Measurements from ENCODE around the gene ISM2.

The ISM2 gene

DNA sequence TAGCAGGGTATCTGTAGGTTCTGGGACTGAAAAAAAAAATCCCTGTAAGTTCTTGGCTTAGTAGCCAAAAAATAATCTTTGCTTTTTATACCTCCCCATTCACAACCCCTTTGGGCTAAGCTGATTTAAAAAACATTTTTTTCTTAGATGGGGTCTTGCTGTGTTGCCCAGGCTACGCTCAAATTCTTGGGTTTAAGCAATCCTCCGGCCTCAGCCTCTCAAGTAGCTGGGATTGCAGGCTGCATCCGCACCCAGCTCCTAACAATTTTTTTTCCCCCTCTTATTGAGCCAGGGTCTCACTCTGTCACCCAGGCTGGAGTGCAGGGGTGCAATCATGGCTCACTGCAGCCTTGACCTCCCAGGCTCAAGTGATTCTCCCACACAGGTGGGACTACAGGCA lies 9.1 kb upstream of the ISM2 start:
- DNase-seq, result no peak

DNA sequence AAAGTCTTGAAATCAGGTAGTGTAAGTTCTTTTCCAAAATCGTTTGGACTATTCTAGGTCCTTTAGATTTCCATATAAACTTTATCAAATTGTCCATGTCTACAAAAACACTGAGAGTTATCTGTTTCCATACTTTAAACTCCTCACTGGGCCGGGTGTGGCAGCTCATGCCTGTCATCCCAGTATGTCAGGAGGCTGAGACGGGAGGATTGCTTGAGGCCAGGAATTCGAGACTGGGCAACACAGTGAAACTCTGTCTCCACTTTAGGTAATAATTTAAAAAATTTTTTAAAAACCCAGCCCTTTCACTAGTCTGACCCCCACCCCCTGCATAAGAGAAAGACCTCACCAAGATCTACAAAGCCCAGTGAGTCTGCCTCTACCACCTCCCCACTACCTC lies 6.4 kb upstream of the ISM2 start:
- DNase-seq, result no peak

DNA sequence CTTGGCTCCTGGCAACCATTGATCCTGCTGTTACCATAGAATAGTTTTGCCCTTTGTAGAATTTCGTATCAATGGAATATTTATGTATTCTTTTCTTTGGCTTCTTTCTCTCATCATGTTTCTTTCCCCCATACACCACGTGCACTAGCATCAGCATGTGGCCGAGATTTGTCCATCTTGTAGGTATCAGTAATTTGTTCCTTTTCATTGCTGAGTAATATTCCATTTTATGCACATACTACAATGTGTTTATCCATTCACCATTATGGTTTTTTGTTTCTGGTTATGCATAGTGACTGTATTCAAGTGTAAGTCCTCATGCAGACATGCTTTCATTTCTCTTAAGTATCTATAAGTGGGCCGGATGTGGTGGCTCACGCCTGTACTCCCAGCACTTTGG lies 4.5 kb upstream of the ISM2 start:
- DNase-seq, result no peak

- no peak for DNase-seq
Measured at GRCh38 chr14:77502109-77502782, 3.6 kb upstream of the ISM2 start.

- DNase-seq, result no peak
Measured at GRCh38 chr14:77498984-77499527, 440 bp upstream of the ISM2 start.

DNA sequence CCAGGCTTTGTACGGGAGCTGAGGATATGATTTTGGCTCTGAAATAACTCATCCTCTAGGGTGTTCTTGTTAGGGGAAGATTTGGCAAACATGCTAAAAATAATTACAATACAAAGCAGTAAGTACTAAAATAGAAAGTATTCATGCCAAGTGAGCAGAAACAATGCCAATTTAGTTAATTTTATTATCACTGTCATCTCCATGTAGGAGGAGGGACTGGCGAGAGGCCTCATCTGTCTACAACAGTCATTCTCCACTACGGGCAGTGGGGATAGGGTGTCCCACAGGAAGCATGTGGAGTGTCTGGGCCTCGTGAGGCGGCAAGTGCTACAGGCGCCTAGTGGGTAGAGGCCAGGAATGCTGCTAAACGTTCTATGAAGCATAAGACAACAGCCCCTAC lies 3.3 kb downstream of the ISM2 start:
- DNase-seq, result no peak

GRCh38 chr14:77491056-77491455 lies 7.6 kb downstream of the ISM2 start:
- DNase-seq, result no peak

- no peak for DNase-seq
Measured at GRCh38 chr14:77490347-77490986, 8.1 kb downstream of the ISM2 start.

- DNase-seq, result no peak
Measured at GRCh38 chr14:77489041-77489440, 9.6 kb downstream of the ISM2 start.

DNA sequence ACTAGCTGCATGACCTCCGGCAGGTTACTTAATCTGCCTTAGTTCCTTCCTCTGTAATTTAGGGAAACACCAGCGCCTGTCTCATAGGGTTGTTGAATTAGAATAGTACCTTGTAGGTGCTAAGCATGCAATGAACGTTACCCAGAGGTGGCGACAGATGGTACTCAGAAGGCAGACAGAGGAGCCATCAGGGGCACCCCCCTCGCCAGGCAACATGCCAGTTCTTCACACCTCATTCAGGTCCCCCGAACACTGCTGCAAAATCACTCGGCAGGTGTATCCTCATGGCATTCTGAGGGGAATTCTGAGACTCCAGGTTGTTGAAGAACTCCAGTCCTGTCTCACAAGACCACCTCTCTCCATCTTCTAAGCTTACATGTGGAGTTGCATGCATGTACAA lies 10.1 kb downstream of the ISM2 start:
- no peak for DNase-seq

- peak; percentile 68 for DNase-seq
Measured at GRCh38 chr14:77485901-77486678, 12.5 kb downstream of the ISM2 start.

GRCh38 chr14:77485256-77485655 lies 13.4 kb downstream of the ISM2 start:
- no peak for DNase-seq

- no peak for DNase-seq
Measured at GRCh38 chr14:77482422-77482821, 16.2 kb downstream of the ISM2 start.

- no peak for DNase-seq
Measured at GRCh38 chr14:77478796-77479195, 19.8 kb downstream of the ISM2 start.

DNA sequence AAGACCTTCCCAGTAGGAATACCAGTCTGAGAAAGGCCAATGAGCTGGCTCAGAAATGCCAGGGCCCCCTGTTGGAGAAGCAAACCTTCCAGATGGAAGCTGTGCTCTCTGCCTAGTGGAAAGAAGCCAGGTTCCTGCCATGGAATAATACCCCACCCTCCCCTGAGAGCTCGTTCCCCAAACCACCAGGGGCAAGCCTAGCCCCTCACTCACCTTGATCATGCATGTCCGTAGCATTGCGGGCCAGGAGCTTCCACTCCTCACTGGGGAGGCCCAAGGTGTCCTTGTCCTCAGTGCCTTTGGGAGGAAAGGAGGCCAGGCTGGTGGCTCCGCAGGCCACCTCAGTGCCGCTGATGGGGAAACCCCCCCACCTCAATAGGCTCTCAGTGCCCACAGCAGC lies 20.6 kb downstream of the ISM2 start:
- DNase-seq, result no peak

DNA sequence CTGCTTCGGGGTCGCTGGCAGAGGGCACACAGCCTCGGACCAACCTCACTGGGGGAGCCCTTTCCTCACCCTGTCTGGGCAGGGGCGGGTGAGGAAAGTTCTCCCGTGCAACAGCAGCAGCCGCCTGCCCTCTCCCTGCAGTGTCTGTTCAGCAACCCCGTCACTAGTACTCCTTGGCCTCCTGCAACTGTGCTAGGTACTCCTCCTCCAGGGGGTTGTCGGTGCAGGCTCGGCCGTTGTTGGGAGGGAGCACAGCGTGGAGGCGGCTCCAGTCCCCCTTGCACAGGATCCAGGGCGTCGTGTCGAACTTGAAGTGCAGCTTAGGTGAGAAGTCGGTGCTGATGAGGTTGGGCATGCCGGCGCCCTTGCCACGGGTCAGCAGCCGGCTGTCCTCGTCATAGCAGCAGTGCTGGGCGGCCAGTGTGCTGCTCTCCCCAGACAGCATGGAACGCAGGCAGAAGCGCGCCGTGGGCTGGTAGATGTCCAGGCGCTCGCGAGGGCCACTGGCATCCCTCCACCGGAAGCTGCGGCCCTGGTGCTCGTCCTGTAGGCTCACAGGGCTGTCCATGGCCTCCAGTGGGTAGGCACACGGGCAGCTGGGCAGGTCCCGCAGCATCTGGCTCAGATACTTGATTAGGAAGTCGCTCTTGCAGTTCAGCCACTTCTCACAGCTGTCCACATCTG lies 23.0 kb downstream of the ISM2 start:
- no peak for DNase-seq

DNA sequence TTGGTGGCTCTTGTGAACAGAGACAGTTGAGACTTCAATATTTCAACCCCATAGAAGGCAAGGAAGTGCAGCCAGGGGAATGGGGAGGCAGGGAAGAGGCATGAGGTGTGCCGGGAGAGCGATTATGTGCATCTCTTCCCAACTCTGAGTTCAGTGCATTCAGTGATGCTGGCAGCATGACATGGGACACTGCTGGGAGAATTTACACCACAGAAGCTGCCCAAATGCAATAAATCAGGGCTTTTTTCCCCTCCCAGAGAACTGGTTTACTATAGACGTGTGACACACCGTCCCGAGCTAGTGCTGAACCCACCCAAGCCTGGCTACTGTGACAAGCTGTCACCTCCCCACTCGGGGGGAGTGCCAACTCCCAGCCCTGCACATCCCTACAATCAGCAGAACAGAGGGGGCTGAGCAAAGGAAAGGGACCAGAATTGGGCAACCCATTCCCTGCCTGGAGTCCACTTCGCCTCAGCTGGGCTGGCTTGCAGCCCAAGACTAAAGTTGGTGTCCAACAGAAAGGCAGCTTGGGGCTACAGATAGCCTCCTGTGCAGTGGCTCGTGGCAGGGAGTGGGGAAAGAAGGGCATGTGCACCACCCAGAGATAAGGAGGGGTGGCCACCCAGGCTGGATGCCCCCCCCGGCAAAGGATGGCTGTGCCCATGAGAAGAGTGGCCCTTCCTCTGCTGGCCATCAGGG lies 24.0 kb downstream of the ISM2 start:
- no peak for DNase-seq

GRCh38 chr14:77473921-77474320 lies 24.7 kb downstream of the ISM2 start:
- no peak for DNase-seq

DNA sequence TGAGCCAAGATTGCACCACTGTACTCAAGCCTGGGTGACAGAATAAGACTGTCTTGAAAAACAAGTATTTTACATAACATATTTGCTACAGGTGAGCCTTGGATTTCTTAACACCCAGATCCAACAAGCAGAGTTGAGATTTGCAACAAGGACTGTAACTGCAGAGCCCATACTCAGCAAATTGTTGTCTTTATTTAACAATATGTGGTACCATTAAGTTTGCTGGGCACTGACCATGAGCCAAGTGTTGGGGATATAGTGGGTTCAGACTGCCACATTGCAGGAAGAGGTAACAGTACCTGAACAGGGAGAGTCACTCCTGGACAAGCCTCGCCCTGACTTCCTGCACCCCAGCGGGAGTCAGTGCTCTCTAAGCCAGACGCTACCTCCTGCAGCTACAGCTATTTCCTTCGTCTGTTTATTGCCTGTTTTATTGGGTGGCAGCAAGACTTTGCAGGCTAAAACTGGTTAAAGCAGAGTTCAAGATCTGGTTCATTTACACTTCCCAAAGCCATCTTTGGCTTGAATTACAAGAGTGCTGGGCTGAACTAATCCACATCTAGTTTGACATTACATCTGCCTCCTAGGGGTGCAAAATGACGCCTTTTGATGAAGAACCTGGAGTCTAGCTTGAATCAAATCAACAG lies 28.3 kb downstream of the ISM2 start:
- no peak for DNase-seq

DNA sequence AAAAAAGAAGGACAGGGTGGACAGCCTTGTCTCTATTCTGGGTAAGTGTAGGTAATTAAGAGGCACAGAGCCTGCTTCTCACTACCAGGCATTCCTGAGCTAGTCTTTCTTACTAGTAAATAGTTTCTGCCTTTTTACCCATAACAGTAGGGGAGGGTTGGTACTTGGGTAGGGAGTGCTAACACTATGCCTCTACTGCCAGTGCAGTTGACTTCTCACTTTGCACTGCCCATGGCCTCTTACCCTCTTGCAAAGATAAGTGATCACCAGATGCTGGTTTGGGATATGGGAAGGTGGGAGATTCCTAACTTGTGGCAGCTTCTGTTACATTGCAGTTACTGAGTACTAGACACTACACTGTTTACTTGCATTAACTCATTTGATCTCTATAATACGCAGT lies 29.1 kb downstream of the ISM2 start:
- DNase-seq, result no peak

- DNase-seq, result no peak
Measured at GRCh38 chr14:77469067-77469505, 29.5 kb downstream of the ISM2 start.

DNA sequence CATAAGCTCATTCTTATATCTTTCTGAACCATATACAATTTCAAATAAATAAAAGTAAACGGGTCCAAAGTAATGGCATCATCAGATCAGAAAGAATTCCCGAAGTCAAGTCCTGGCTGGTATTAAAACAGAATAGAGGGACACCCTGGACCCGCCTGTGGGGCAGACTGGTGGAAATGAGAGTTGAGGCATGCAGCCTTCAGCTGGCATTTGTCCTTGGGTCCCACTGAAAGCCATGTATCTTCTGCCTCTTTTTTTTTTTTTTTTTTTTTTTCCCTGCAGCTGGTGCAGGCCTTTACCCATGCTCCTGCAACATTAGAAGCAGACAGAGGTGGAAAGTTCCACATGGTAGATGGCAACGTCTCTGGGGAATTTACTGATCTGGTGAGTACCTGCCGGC lies 30.8 kb downstream of the ISM2 start:
- DNase-seq, result no peak

All from fibroblast of skin of right biceps (primary cell).